ENCODE data around the gene SHROOM4. TPM values are rescaled to one million over a fixed set of nuclear protein-coding genes. Genes with fewer than 3 reads are reported as not detected.

SHROOM4 gene
- total RNA-seq, 2 experiments from 2014 or later = not detected

DNA sequence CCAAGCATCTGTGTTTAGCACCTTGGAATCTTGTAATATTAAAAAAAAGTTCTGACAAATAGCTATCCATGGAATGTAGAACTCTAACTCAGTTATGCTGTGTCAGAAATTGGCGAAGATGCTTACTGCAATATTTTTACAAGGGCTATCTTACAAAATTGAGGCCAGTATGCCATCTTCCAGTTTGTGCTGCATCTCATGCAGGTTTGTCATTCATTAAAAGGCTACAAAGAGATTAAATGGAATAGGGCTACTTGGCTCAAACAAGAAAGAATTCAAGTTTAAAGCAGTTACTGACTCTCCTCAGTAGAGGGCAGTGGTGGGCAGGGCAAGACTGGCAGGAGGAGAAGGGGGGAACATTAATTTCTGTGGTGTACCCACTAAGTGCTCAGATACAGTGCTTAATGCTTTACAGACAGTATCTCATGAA, 66.5 kb downstream of the SHROOM4 start:
- intact Hi-C loops (cut with DNase I, micrococcal nuclease) = no loop called here
- ATAC-seq (ENCODE audit: poor library complexity) (no peak), DNase-seq (peak in 2 of 14 experiments; percentile 2)
- ChIA-PET POLR2A (no interaction called here), CTCF (no interaction called here)
- H3K4me1 Mint-ChIP-seq (ENCODE audit: low read depth) = no peaks in the 10 kb centered on the region
- peaks cover 15% of the 10 kb centered on the region for H3K27me3 Mint-ChIP-seq
- TF ChIP-seq CTCF (IDR thresholded peaks at IDR 0.05) = no peak
- no peaks in the 10 kb centered on the region for H3K36me3 ChIP-seq (ENCODE audit: insufficient read depth, low read length)
- H3K4me3 Mint-ChIP-seq = no peak overlapping the region
- H3K36me3 Mint-ChIP-seq (ENCODE audit: low read depth) = no peaks in the 10 kb centered on the region
- no peaks in the 10 kb centered on the region for H3K9me3 Mint-ChIP-seq
- H3K9me3 ChIP-seq (ENCODE audit: control insufficient read depth in 1 of 2, insufficient read depth in 1 of 2, low read length in 2 of 2) = no peaks in the 10 kb centered on the region
- no peak overlapping the region for H3K27ac Mint-ChIP-seq
- H3K4me3 ChIP-seq (ENCODE audit: low read length) = no peak overlapping the region
- no peaks in the 10 kb centered on the region for H3K4me1 ChIP-seq (ENCODE audit: insufficient read depth, low read length)
- H3K27ac ChIP-seq (ENCODE audit: low read depth in 1 of 2, low read length in 2 of 2) = no peak overlapping the region
- H3K27me3 ChIP-seq (ENCODE audit: control insufficient read depth in 1 of 2, insufficient read depth in 2 of 2, low read length in 2 of 2) = peaks cover 0 to 5% of the 10 kb centered on the region in 2 experiments

- ChIA-PET POLR2A (no interaction called here), CTCF (no interaction called here)
- TF ChIP-seq CTCF (IDR thresholded peaks at IDR 0.05) = no peak
- Histone ChIP-seq H3K9me3 (ENCODE audit: control insufficient read depth in 1 of 2, insufficient read depth in 1 of 2, low read length in 2 of 2) (no peaks in the 10 kb centered on the region), H3K27me3 (ENCODE audit: control insufficient read depth in 1 of 2, insufficient read depth in 2 of 2, low read length in 2 of 2) (no peaks in the 10 kb centered on the region), H3K4me1 (ENCODE audit: insufficient read depth, low read length) (no peaks in the 10 kb centered on the region), H3K27ac (ENCODE audit: low read depth in 1 of 2, low read length in 2 of 2) (no peak overlapping the region), H3K4me3 (ENCODE audit: low read length) (no peak overlapping the region), H3K36me3 (ENCODE audit: insufficient read depth, low read length) (no peaks in the 10 kb centered on the region)
- no peaks in the 10 kb centered on the region for H3K4me1 Mint-ChIP-seq (ENCODE audit: low read depth)
- no peak for DNase-seq
- peaks cover 8% of the 10 kb centered on the region for H3K27me3 Mint-ChIP-seq
- no peak for ATAC-seq (ENCODE audit: poor library complexity)
- H3K36me3 Mint-ChIP-seq (ENCODE audit: low read depth) = no peaks in the 10 kb centered on the region
- no peak overlapping the region for H3K4me3 Mint-ChIP-seq
- no peak overlapping the region for H3K27ac Mint-ChIP-seq
- H3K9me3 Mint-ChIP-seq = no peaks in the 10 kb centered on the region
- intact Hi-C loops (cut with DNase I, micrococcal nuclease) = no loop called here
These were observed 77.3 kb downstream of the SHROOM4 start for GRCh38 chrX:50736656-50737055.

- no peak for TF ChIP-seq CTCF (IDR thresholded peaks at IDR 0.05)
- ChIA-PET CTCF (no interaction called here), POLR2A (no interaction called here)
- Mint-ChIP-seq H3K4me1 (ENCODE audit: low read depth) (no peaks in the 10 kb centered on the region), H3K4me3 (no peak overlapping the region), H3K9me3 (no peaks in the 10 kb centered on the region), H3K27me3 (no peaks in the 10 kb centered on the region), H3K36me3 (ENCODE audit: low read depth) (no peaks in the 10 kb centered on the region), H3K27ac (no peak overlapping the region)
- H3K27me3 ChIP-seq (ENCODE audit: control insufficient read depth in 1 of 2, insufficient read depth in 2 of 2, low read length in 2 of 2) = no peaks in the 10 kb centered on the region
- no peaks in the 10 kb centered on the region for H3K36me3 ChIP-seq (ENCODE audit: insufficient read depth, low read length)
- no peaks in the 10 kb centered on the region for H3K9me3 ChIP-seq (ENCODE audit: control insufficient read depth in 1 of 2, insufficient read depth in 1 of 2, low read length in 2 of 2)
- no peak for DNase-seq
- no peak overlapping the region for H3K4me3 ChIP-seq (ENCODE audit: low read length)
- ATAC-seq (ENCODE audit: poor library complexity) = no peak
- H3K4me1 ChIP-seq (ENCODE audit: insufficient read depth, low read length) = no peaks in the 10 kb centered on the region
- intact Hi-C loops (cut with DNase I, micrococcal nuclease) = no loop called here
- no peak overlapping the region for H3K27ac ChIP-seq (ENCODE audit: low read depth in 1 of 2, low read length in 2 of 2)
These were observed 87.7 kb downstream of the SHROOM4 start for GRCh38 chrX:50726296-50726695.

All from CD4-positive, alpha-beta T cell (primary cell).